CD4-positive, alpha-beta T cell (primary cell): ENCODE results near the gene R3HDM2. TPM values are rescaled to one million over a fixed set of nuclear protein-coding genes. Genes with fewer than 3 reads are reported as not detected.

Source experiments
- ATAC-seq: fragments of 200-7000 bp; cut with Tn5 transposase; one replicate; pipeline ENCODE4 v1.10.0; 2022; ENCODE audit warnings: mild to moderate bottlenecking; ENCODE audit not compliant: poor library complexity
- CTCF ChIA-PET: fragments of 350-600 bp; sonication (Branson Sonifier 250); formaldehyde crosslinking; loops from one replicate; lab custom pipeline; 2021; ENCODE audit warnings: antibody characterized with exemption, inconsistent platforms; lab: Charles Lee
- POLR2A ChIA-PET: fragments of 350-600 bp; sonication (Branson Sonifier 250); formaldehyde crosslinking; loops from one replicate; lab custom pipeline; 2021; ENCODE audit warnings: antibody characterized with exemption, inconsistent platforms; lab: Charles Lee
- DNase-seq, 14 experiments: peaks; one replicate each; pipeline ENCODE4 v3.0.0-alpha.2; 2013 to 2020; ENCODE audit warnings: mixed read lengths in 2 of 14
- H3K27ac ChIP-seq, 2 donors: one replicate each; pipeline versions ENCODE4 v1.5.1 to v1.7.0; 2013; ENCODE audit warnings: low read length in 2 of 2, low read depth in 1 of 2, mild to moderate bottlenecking in 1 of 2
- H3K27me3 ChIP-seq, 2 experiments: 1 replicate in 1 of 2; 2 replicates in 1 of 2; pipeline versions ENCODE4 v1.6.1 to v1.7.0; 2013; ENCODE audit warnings: low read length in 2 of 2, control low read depth in 1 of 2, mild to moderate bottlenecking in 1 of 2, moderate library complexity in 1 of 2; ENCODE audit not compliant: insufficient read depth in 2 of 2, control insufficient read depth in 1 of 2
- H3K36me3 ChIP-seq: one replicate; pipeline ENCODE4 v1.6.1; 2013; ENCODE audit warnings: low read length, control low read depth; ENCODE audit not compliant: insufficient read depth
- H3K4me1 ChIP-seq: one replicate; pipeline ENCODE4 v1.6.1; 2013; ENCODE audit warnings: low read length, control low read depth; ENCODE audit not compliant: insufficient read depth
- H3K4me3 ChIP-seq: one replicate; pipeline ENCODE4 v1.5.1; 2013; ENCODE audit warnings: mild to moderate bottlenecking, low read length, moderate library complexity
- H3K9me3 ChIP-seq, 2 experiments: 1 replicate in 1 of 2; 2 replicates in 1 of 2; pipeline versions ENCODE4 v1.6.1 to v1.7.0; 2013; ENCODE audit warnings: low read length in 2 of 2, mild to moderate bottlenecking in 2 of 2, control low read depth in 1 of 2, moderate library complexity in 1 of 2; ENCODE audit not compliant: control insufficient read depth in 1 of 2, insufficient read depth in 1 of 2
- H3K27ac Mint-ChIP-seq: one replicate; pipeline ENCODE4 v1.8.0; 2020; ENCODE audit warnings: mixed read lengths
- H3K27me3 Mint-ChIP-seq: one replicate; pipeline ENCODE4 v1.8.0; 2021; ENCODE audit warnings: mixed read lengths
- H3K36me3 Mint-ChIP-seq: one replicate; pipeline ENCODE4 v1.8.0; 2021; ENCODE audit warnings: low read depth, mixed read lengths
- H3K4me1 Mint-ChIP-seq: one replicate; pipeline ENCODE4 v1.8.0; 2021; ENCODE audit warnings: low read depth, mixed read lengths
- H3K4me3 Mint-ChIP-seq: one replicate; pipeline ENCODE4 v1.8.0; 2020; ENCODE audit warnings: mild to moderate bottlenecking, mixed read lengths
- H3K9me3 Mint-ChIP-seq: one replicate; pipeline ENCODE4 v1.8.0; 2020; ENCODE audit warnings: mixed read lengths
- intact Hi-C, 2 experiments: fragments of 100-400 bp; cut with DNase I in 1 of 2; cut with micrococcal nuclease in 1 of 2; formaldehyde crosslinking; loops; one replicate each; pipeline versions ENCODE4 v1.15.1 to v1.9.0; 2023 to 2025; cut with DNase I, micrococcal nuclease
- total RNA-seq, 174 experiments: library from RNA in 2 of 174; stranded (reverse) in 2 of 174; gene quantifications; one replicate each; pipeline ENCODE4 v1.2.3 and lab custom pipeline; 2021 to 2026
- TF ChIP-seq, protein P1 (sequence below): fragments of 200-600 bp; IDR thresholded peaks from one replicate; pipeline ENCODE4 v1.8.0; 2022; ENCODE audit warnings: antibody characterized with exemption, mild to moderate bottlenecking

Gene R3HDM2
- total RNA-seq, 2 experiments from 2014 or later: 106 to 115 TPM

DNA sequence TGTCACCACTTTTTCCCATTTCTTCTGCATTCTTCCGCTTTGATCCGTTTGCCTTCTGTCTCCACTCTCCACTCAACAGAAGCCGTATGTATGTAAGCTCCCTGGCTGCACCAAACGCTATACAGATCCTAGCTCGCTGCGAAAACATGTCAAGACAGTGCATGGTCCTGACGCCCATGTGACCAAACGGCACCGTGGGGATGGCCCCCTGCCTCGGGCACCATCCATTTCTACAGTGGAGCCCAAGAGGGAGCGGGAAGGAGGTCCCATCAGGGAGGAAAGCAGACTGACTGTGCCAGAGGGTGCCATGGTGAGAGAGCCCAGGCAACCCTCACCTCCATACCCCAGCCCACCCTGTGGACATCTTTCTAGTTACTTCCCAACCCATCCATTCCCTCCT lies 37.1 kb upstream of the R3HDM2 start:
- Histone ChIP-seq H3K9me3 (no peaks in the 10 kb centered on the region), H3K4me3 (no peak overlapping the region), H3K4me1 (peaks cover 26% of the 10 kb centered on the region), H3K27me3 (no peaks in the 10 kb centered on the region), H3K36me3 (peaks cover 46% of the 10 kb centered on the region), H3K27ac (no peak overlapping the region)
- ChIA-PET POLR2A (no interaction called here), CTCF (interaction anchor here (1.6 kb wide), 1 partner anchor 9 kb away, joined by 7 read pairs; the partner anchor contains the start of gene GLI1)
- intact Hi-C loops: no loop called here
- TF ChIP-seq, protein P1, sequence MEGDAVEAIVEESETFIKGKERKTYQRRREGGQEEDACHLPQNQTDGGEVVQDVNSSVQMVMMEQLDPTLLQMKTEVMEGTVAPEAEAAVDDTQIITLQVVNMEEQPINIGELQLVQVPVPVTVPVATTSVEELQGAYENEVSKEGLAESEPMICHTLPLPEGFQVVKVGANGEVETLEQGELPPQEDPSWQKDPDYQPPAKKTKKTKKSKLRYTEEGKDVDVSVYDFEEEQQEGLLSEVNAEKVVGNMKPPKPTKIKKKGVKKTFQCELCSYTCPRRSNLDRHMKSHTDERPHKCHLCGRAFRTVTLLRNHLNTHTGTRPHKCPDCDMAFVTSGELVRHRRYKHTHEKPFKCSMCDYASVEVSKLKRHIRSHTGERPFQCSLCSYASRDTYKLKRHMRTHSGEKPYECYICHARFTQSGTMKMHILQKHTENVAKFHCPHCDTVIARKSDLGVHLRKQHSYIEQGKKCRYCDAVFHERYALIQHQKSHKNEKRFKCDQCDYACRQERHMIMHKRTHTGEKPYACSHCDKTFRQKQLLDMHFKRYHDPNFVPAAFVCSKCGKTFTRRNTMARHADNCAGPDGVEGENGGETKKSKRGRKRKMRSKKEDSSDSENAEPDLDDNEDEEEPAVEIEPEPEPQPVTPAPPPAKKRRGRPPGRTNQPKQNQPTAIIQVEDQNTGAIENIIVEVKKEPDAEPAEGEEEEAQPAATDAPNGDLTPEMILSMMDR: no peak
- Mint-ChIP-seq H3K36me3 (peaks cover 55% of the 10 kb centered on the region), H3K9me3 (no peaks in the 10 kb centered on the region), H3K4me1 (peaks cover 43% of the 10 kb centered on the region), H3K27ac (peak overlapping the region; percentile 55), H3K27me3 (no peaks in the 10 kb centered on the region), H3K4me3 (peak overlapping the region; percentile 2)
- DNase-seq (peak in 1 of 14 experiments; percentile 11), ATAC-seq (no peak)

DNA sequence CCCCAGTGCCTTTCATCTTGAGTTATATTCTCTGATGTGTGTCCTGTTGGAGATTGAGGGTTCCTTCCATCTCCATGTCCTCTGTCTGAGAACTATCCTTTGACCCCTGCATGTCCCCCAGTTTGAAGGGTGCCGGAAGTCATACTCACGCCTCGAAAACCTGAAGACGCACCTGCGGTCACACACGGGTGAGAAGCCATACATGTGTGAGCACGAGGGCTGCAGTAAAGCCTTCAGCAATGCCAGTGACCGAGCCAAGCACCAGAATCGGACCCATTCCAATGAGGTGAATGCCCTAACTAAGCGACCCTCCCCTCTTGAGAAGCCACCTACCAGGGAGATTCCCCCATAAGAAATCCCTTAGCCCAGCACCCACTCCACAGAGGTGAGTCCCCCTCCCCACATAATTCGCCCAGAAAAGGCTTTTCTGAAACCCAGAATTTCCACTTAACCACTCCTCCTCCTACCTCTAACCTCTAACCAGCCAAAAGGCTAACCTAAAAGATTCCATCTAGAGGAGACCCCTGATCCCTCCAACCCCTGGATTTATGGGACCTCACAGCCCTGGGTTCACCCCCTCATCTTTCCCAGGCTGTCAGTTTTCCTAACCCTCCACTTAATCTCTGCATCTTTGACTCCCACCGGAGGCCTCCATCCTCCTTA lies 36.5 kb upstream of the R3HDM2 start:
- no peak for ATAC-seq
- H3K4me3 Mint-ChIP-seq: peak overlapping the region; percentile 20
- DNase-seq: no peak

DNA sequence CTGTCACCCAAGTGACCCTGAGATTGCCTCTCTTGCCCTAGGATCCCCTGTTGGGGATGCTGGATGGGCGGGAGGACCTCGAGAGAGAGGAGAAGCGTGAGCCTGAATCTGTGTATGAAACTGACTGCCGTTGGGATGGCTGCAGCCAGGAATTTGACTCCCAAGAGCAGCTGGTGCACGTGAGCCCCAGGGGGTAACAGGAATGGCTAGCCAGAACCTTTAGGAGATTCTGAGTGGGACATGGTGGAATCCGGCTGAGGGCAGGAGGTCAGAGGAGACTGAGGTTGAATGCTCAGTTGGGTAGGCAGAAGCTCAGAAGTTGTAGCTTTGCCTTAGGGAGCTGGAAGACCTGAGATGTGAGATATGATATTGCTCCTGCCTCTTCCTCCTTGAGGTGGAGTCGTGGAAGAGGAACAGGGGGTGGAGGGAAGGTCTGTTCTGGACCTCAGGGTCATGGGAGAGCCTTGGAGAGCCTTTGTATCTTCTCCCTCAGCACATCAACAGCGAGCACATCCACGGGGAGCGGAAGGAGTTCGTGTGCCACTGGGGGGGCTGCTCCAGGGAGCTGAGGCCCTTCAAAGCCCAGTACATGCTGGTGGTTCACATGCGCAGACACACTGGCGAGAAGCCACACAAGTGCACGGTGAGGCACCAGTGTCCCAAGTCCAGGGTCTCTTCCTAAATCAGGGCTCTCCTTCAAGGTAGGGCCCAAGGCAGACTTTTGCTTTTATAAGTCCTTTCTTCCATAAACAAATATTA lies 35.1 kb upstream of the R3HDM2 start:
- Histone ChIP-seq H3K27me3 (peaks cover 6 to 11% of the 10 kb centered on the region in 2 experiments), H3K9me3 (no peaks in the 10 kb centered on the region), H3K4me3 (no peak overlapping the region), H3K27ac (no peak overlapping the region), H3K36me3 (peaks cover 27% of the 10 kb centered on the region), H3K4me1 (peaks cover 31% of the 10 kb centered on the region)
- no peak for DNase-seq
- peaks cover 14% of the 10 kb centered on the region for H3K27me3 Mint-ChIP-seq
- CTCF ChIA-PET: interaction anchor here (1.0 to 1.1 kb wide), 2 partner anchors 10 to 16 kb away, joined by 3 read pairs; no protein-coding TSS in a partner anchor
- TF ChIP-seq, protein P1: no peak
- peaks cover 35% of the 10 kb centered on the region for H3K36me3 Mint-ChIP-seq
- POLR2A ChIA-PET: interaction anchor here (1.0 to 1.9 kb wide), 3 partner anchors 12 to 21 kb away, joined by 4 to 9 read pairs (median 7); partner anchors contain the start of genes ARHGAP9 and MARS1
- no peaks in the 10 kb centered on the region for H3K9me3 Mint-ChIP-seq
- no peak for ATAC-seq
- H3K4me3 Mint-ChIP-seq: no peak overlapping the region
- H3K4me1 Mint-ChIP-seq: peaks cover 41% of the 10 kb centered on the region
- intact Hi-C loops: loop anchor here in 1 of 2 experiments (2.0 kb wide), 1 partner anchor 61 kb away; no protein-coding TSS in a partner anchor
- peak overlapping the region; percentile 63 for H3K27ac Mint-ChIP-seq

More for the DNA sequence above, 36.5 kb upstream of the R3HDM2 start:
- Mint-ChIP-seq H3K9me3 (no peaks in the 10 kb centered on the region), H3K4me1 (peaks cover 43% of the 10 kb centered on the region), H3K27ac (no peak overlapping the region), H3K27me3 (peaks cover 5% of the 10 kb centered on the region), H3K36me3 (peaks cover 49% of the 10 kb centered on the region)
- CTCF ChIA-PET: no interaction called here
- H3K9me3 ChIP-seq: no peaks in the 10 kb centered on the region
- H3K27ac ChIP-seq: no peak overlapping the region
- TF ChIP-seq, protein P1: no peak
- intact Hi-C loops: no loop called here
- no peak overlapping the region for H3K4me3 ChIP-seq
- POLR2A ChIA-PET: no interaction called here
- no peaks in the 10 kb centered on the region for H3K27me3 ChIP-seq
- H3K36me3 ChIP-seq: peaks cover 41% of the 10 kb centered on the region
- peaks cover 30% of the 10 kb centered on the region for H3K4me1 ChIP-seq
